ENCODE data around the gene HMGB1. TPM values are rescaled to one million over a fixed set of nuclear protein-coding genes. Genes with fewer than 3 reads are reported as not detected.

The HMGB1 gene
- total and polyA plus RNA-seq, 2 of the 4 experiments (the other 2 are of a cell fraction), result 185 to 276 TPM

GRCh38 chr13:30486230-30487074, 20.7 kb upstream of the HMGB1 start:
- Histone ChIP-seq H2AK5ac (ENCODE audit: low read depth, low read length) (no peak overlapping the region), H4K91ac (ENCODE audit: insufficient read depth, low read depth, low read length) (no peak overlapping the region), H3K79me1 (ENCODE audit: low read depth in 1 of 2, low read length in 2 of 2) (no peaks in the 10 kb centered on the region), H3K18ac (ENCODE audit: low read depth, low read length) (no peak overlapping the region), H3K23ac (ENCODE audit: low read depth, low read length) (no peak overlapping the region), H4K8ac (ENCODE audit: low read depth in 2 of 2, low read length in 2 of 2) (no peak overlapping the region), H2BK5ac (ENCODE audit: low read depth, low read length, poor library complexity, severe bottlenecking) (no peak overlapping the region), H2AK9ac (replicated peaks; ENCODE audit: low read depth, low read length, poor library complexity) (no peak overlapping the region), H3K4me2 (ENCODE audit: low read depth, low read length) (no peak overlapping the region), H3K14ac (replicated peaks; ENCODE audit: low read depth, low read length) (no peak overlapping the region), H4K20me1 (ENCODE audit: insufficient read depth, low read length) (no peaks in the 10 kb centered on the region), H3K36me3 (ENCODE audit: control insufficient read depth, insufficient read depth, low read length) (no peaks in the 10 kb centered on the region), H3K56ac (ENCODE audit: extremely low read depth, insufficient read depth, low read length) (no peak overlapping the region), H2BK120ac (ENCODE audit: low read depth, low read length) (no peak overlapping the region), H3K27me3 (ENCODE audit: control insufficient read depth, insufficient read depth, low read length) (peaks cover 4% of the 10 kb centered on the region; the same call in 1 of the 2 replicates), H3K4ac (ENCODE audit: low read depth, low read length) (no peak overlapping the region), H3K4me1 (ENCODE audit: control insufficient read depth, insufficient read depth, low read length) (no peaks in the 10 kb centered on the region), H4K5ac (ENCODE audit: low read depth, low read length) (no peak overlapping the region), H2BK15ac (ENCODE audit: low read depth, low read length) (no peak overlapping the region), H3K9me3 (ENCODE audit: control insufficient read depth, insufficient read depth, low read length) (no peaks in the 10 kb centered on the region), H3K9me1 (ENCODE audit: insufficient read depth, low read length) (no peaks in the 10 kb centered on the region), H2AFZ (replicated peaks; ENCODE audit: low read length, poor library complexity) (no peak overlapping the region), H3K4me3 (ENCODE audit: insufficient read depth, low read depth, low read length) (no peak overlapping the region), H3K9ac (ENCODE audit: low read depth, low read length) (no peak overlapping the region), H3K27ac (ENCODE audit: insufficient read depth, low read length) (no peak overlapping the region), H2BK20ac (ENCODE audit: low read depth, low read length) (no peak overlapping the region)
- in situ Hi-C loops (cut with MboI; ENCODE audit: low sequenced_read_pairs) (no loop called here), intact Hi-C loops (cut with micrococcal nuclease) (no loop called here), dilution Hi-C loops (cut with HindIII; ENCODE audit: low sequenced_read_pairs, unreplicated experiment) (no loop called here)
- CTCF ChIA-PET, result interaction anchor here (0.6 kb wide), 1 partner anchor 29 kb away, joined by 5 read pairs; no protein-coding TSS in a partner anchor
- DNase-seq, result no peak
- ATAC-seq (ENCODE audit: low read depth), result no peak
- WGBS, 2 experiments (ENCODE audit: extremely low coverage in 2 of 2, insufficient read length in 1 of 2), result 64% methylated on average over 2 of the region's 11 CpGs; no CpG with 5 or more reads in 1 of the 2 experiments
- BruUV-seq (replicated peaks), result no TSS peak
- POLR2A ChIA-PET (ENCODE audit: unreplicated experiment), result no interaction called here
- TF ChIP-seq RAD21 (IDR thresholded peaks at IDR 0.05; ENCODE audit: low read length), result no peak
- TF ChIP-seq ELK1 (IDR thresholded peaks at IDR 0.05; ENCODE audit: borderline replicate concordance, low read depth, low read length), result no peak
- no peak for TF ChIP-seq POLR2A (IDR thresholded peaks at IDR 0.05; ENCODE audit: low read depth, low read length)
- TF ChIP-seq SMC3 (IDR thresholded peaks at IDR 0.05; ENCODE audit: low read depth, low read length), result no peak
- no peak for TF ChIP-seq RFX5 (IDR thresholded peaks at IDR 0.05; ENCODE audit: low read depth, low read length)
- no peak for TF ChIP-seq RCOR1 (IDR thresholded peaks at IDR 0.05; ENCODE audit: insufficient replicate concordance, low read length)
- no peak for TF ChIP-seq CHD1 (IDR thresholded peaks at IDR 0.05; ENCODE audit: low read depth, low read length)
- TF ChIP-seq BHLHE40 (IDR thresholded peaks at IDR 0.05; ENCODE audit: low read depth, low read length), result no peak
- TF ChIP-seq FOS (IDR thresholded peaks at IDR 0.05; ENCODE audit: low read depth, low read length), result no peak
- no peak for TF ChIP-seq CEBPB (IDR thresholded peaks at IDR 0.05; ENCODE audit: low read depth, low read length)
- TF ChIP-seq USF2 (IDR thresholded peaks at IDR 0.05; ENCODE audit: low read depth, low read length), result no peak
- TF ChIP-seq MAZ (IDR thresholded peaks at IDR 0.05; ENCODE audit: borderline replicate concordance, low read depth, low read length), result no peak
- no peak for TF ChIP-seq MAFK (IDR thresholded peaks at IDR 0.05; ENCODE audit: low read depth, low read length)
- TF ChIP-seq MXI1 (IDR thresholded peaks at IDR 0.05; ENCODE audit: borderline replicate concordance, low read depth, low read length), result no peak
- no peak for TF ChIP-seq CTCF (conservative IDR thresholded peaks at IDR 0.05; ENCODE audit: low read depth, low read length)
